ENCODE results near the gene ARHGAP10.

ARHGAP10 gene

DNA sequence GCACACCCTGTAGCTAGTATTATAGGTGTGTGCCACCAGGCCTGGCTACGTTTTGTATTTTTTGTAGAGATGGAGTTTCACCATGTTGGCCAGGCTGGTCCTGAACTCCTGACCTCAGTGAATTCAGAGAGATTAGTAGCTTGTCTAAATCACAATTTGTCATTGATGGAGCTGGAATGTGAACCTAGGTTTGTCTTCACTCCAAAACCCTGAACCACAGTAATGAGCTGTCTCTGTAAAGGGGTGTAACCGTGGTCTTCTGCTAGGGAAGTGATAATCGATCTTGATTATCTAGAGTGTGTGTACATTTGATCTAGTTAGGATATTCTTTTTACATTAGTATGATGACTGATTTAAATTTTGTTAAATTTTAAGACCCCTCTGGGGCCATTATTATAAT, 8.3 kb downstream of the ARHGAP10 start:
- Mint-ChIP-seq H3K9me3 (no peaks in the 10 kb centered on the region), H3K4me1 (ENCODE audit: low read depth) (peaks cover 28% of the 10 kb centered on the region), H3K4me3 (no peak overlapping the region)

DNA sequence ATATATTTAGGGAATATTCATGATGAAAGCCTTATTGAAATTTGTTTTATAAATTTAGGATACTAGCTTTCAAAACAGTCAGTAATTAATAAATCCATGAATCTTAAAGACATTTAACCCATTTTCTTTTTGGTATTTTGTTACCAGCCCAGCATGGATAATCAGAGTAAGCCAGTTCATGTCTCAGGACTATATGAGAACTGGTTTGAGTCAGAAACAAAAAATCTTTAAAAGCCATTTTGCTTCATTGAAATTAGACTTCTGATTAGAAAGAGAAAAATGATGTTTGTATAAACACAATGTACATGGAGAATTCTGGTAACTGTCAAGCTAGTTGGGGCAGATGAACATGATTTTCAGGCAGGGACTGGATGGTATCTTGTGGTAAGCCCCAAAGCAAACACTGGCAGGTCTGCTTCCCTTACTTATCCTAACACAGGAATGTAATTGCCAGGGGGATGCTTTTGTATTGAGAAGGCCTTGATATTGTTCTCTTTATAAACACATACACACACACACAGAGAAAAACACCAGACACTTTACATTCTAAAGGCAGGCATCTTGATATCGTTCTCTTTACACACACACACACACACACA, 9.4 kb downstream of the ARHGAP10 start:
- peaks cover 18% of the 10 kb centered on the region for H3K4me1 Mint-ChIP-seq (ENCODE audit: low read depth)
- H3K36me3 Mint-ChIP-seq (ENCODE audit: low read depth): peaks cover 7% of the 10 kb centered on the region
- no peak overlapping the region for H3K27ac Mint-ChIP-seq
- H3K9me3 Mint-ChIP-seq: no peaks in the 10 kb centered on the region
- no peak overlapping the region for H3K4me3 Mint-ChIP-seq
- H3K27me3 Mint-ChIP-seq (ENCODE audit: low read depth): no peaks in the 10 kb centered on the region

More for the DNA sequence above, 8.3 kb downstream of the ARHGAP10 start:
- H3K27ac Mint-ChIP-seq: no peak overlapping the region
- H3K27me3 Mint-ChIP-seq (ENCODE audit: low read depth): no peaks in the 10 kb centered on the region
- peaks cover 7% of the 10 kb centered on the region for H3K36me3 Mint-ChIP-seq (ENCODE audit: low read depth)

DNA sequence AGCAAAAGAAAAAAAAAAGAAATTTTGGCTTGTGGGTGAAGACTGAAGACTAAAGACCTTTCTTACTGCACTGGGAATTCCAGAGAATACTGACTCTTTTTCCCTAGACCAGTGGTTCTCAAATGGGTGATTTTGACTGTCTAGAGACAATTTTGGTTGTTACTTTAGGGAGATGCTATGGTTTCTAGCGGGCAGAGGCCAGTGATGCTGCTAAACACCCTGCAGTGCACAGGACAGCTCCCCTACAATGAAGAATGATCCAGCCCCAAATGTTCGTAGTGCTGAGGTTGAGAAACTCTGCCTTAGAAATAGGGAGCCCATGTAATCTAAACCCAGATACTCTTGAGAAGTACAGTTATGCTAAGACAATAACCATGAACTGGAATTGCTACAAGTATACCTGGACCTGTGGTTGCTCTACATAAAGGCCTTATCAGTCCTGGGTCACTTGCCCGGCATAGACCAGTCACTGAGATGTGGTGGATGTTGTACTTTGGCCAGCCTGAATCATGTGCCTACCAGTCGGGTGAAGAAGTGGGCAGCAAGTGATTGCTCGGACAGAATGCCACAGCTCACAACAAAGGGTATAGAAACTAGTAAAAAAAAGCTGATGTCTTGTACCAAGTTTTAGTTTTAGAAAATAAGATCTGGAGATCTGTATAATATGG, 16.0 kb downstream of the ARHGAP10 start:
- no peaks in the 10 kb centered on the region for H3K4me1 Mint-ChIP-seq (ENCODE audit: low read depth)
- H3K27ac Mint-ChIP-seq: no peak overlapping the region
- H3K27me3 Mint-ChIP-seq (ENCODE audit: low read depth): no peaks in the 10 kb centered on the region
- H3K4me3 Mint-ChIP-seq: no peak overlapping the region
- no peaks in the 10 kb centered on the region for H3K9me3 Mint-ChIP-seq
- peaks cover 4% of the 10 kb centered on the region for H3K36me3 Mint-ChIP-seq (ENCODE audit: low read depth)

DNA sequence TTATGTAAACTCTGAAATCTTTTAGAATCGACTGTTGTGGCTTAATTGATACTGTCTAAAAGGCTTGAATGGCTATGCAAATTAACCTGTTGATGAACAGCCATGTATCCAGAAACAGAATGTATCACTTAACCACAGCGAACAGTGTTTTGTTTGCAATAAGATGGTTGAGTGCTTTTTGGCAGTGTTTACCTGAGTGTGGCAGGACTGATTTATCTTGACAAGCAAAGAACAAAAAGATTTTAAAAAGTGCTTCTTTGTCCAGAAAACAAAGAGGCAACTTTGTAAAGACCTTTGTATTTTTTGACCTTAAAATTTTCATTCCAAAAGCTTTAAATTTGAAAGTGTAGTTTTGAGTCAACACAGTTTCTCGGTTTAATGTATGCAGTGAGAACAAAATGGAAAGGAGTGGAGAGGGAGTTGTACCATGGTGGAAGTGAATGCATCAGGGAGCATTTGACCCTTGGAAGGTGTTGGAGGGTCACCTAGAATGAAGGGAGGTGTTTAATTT, 18.0 kb downstream of the ARHGAP10 start:
- peaks cover 2% of the 10 kb centered on the region for H3K36me3 Mint-ChIP-seq (ENCODE audit: low read depth)
- no peak overlapping the region for H3K4me3 Mint-ChIP-seq
- no peaks in the 10 kb centered on the region for H3K27me3 Mint-ChIP-seq (ENCODE audit: low read depth)
- no peak overlapping the region for H3K27ac Mint-ChIP-seq
- H3K4me1 Mint-ChIP-seq (ENCODE audit: low read depth): no peaks in the 10 kb centered on the region
- H3K9me3 Mint-ChIP-seq: no peaks in the 10 kb centered on the region

DNA sequence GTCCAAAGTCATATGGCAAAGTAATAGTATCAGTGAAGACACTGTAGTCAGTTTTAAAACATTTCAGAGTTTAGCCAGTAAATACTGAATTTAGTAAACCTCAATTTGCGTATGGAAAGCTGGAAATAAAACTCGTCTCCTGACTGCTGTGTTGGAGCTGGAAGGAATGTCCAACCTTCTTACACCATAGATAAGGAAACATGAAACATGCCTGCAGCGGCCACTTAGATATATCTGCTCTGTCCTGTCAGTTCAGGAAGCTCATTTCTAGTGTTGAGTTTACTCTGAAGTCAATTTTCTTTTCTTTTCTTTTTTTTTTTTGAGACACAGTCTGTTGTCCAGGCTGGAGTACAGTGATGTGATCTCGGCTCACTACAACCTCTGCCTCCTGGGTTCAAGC, 21.2 kb downstream of the ARHGAP10 start:
- no peaks in the 10 kb centered on the region for H3K27me3 Mint-ChIP-seq (ENCODE audit: low read depth)
- peaks cover 5% of the 10 kb centered on the region for H3K4me1 Mint-ChIP-seq (ENCODE audit: low read depth)
- no peak overlapping the region for H3K4me3 Mint-ChIP-seq
- no peaks in the 10 kb centered on the region for H3K36me3 Mint-ChIP-seq (ENCODE audit: low read depth)
- no peak overlapping the region for H3K27ac Mint-ChIP-seq
- H3K9me3 Mint-ChIP-seq: no peaks in the 10 kb centered on the region

DNA sequence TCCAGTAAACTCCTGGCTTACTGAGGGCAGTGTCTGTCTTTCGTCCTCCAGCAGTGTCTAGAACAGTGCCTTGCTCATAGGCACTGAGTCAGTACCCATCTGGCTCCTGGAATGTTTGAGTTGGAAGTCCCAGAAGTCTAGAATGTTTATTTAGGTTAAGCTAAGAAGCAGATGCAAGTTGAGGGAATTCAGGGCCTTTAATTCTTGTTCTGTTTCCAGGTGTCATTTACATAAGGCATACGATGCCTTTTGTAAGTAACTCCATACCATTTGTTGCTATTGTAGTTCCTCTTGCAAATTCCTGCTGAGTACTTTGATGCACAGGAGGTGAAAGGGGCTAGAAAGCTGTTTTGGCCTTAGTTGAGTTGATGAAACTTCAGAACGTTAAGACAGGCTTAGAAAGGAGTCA, 22.2 kb downstream of the ARHGAP10 start:
- no peaks in the 10 kb centered on the region for H3K36me3 Mint-ChIP-seq (ENCODE audit: low read depth)
- H3K4me3 Mint-ChIP-seq: no peak overlapping the region
- no peak overlapping the region for H3K27ac Mint-ChIP-seq
- H3K27me3 Mint-ChIP-seq (ENCODE audit: low read depth): no peaks in the 10 kb centered on the region
- H3K4me1 Mint-ChIP-seq (ENCODE audit: low read depth): peaks cover 5% of the 10 kb centered on the region
- no peaks in the 10 kb centered on the region for H3K9me3 Mint-ChIP-seq

DNA sequence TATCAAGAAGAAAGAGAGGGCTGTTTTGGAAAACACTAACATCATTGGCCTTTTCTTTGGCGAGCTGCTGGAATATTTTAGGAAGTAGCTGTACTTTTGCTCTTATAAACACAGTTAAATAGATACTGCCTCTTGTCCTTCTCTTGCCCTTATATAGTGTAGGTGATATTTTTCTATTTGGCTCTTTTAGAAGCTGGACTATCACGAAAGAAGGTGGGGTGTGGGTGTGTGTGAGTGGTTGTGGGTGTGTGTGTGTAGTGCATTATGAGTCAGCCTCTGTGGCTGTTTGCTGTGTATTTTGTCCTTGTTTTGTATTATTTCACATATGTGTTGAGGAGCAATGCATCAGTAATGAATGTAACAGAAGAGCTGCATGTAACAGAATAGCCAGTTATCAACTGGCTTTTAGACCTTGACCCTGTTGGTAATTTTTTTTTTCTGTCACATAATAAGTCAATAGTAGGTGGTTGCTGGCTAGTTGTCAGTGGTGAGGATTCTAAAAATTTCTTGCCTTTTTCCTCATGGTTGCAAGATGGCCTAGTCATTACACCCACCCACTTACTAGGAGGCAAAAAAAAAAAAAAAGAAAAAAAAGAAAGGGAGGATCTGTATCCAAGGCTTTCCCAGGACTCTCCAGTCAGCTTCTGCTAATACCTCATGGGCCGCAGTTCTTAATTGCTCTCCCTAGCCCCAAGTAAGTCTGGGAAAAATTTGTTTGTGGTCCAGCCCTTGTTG, 23.8 kb downstream of the ARHGAP10 start:
- H3K4me1 Mint-ChIP-seq (ENCODE audit: low read depth): peaks cover 5% of the 10 kb centered on the region
- no peak overlapping the region for H3K27ac Mint-ChIP-seq
- no peak overlapping the region for H3K4me3 Mint-ChIP-seq
- no peaks in the 10 kb centered on the region for H3K36me3 Mint-ChIP-seq (ENCODE audit: low read depth)
- no peaks in the 10 kb centered on the region for H3K9me3 Mint-ChIP-seq
- H3K27me3 Mint-ChIP-seq (ENCODE audit: low read depth): no peaks in the 10 kb centered on the region

DNA sequence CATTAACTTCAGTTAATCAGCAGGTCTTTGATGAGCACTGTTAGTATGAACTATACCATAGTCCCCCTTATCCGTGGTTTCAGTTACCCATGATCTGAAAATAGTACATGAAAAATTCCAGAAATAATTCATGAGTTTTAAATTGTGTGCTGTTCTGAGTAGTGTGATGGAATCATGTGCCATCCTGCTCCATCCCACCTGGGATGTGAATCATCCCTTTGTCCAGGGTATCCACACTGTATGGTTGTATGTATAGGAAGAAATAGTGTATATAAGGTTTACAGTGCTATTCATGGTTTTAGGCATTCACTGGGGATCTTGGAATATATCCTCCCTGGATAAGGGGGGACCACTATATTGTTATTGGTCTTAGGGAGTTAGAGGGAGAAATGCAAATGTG, 24.5 kb downstream of the ARHGAP10 start:
- H3K36me3 Mint-ChIP-seq (ENCODE audit: low read depth): no peaks in the 10 kb centered on the region
- peaks cover 6% of the 10 kb centered on the region for H3K4me1 Mint-ChIP-seq (ENCODE audit: low read depth)
- no peak overlapping the region for H3K27ac Mint-ChIP-seq
- H3K27me3 Mint-ChIP-seq (ENCODE audit: low read depth): no peaks in the 10 kb centered on the region
- no peak overlapping the region for H3K4me3 Mint-ChIP-seq
- H3K9me3 Mint-ChIP-seq: no peaks in the 10 kb centered on the region

DNA sequence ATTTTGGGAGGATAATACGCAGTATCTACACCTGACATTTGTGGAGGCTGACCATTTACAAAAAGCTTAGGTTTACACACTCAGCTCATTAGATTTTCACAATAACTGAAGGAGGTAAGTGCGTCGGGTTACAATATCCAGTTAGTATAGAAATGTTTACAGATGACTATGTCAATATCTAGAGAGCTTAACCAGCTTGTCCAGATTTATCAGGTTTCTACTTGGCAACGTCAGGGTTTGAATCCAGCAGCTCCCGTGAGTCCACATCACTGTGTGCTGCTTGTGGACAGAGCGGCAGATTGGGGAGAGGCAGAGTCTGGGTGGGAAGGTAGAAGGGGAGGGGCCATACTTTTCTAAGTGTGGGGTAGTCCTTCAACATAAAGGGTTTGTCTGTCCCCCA, 28.3 kb downstream of the ARHGAP10 start:
- H3K4me1 Mint-ChIP-seq (ENCODE audit: low read depth): peaks cover 6% of the 10 kb centered on the region
- no peaks in the 10 kb centered on the region for H3K27me3 Mint-ChIP-seq (ENCODE audit: low read depth)
- no peak overlapping the region for H3K4me3 Mint-ChIP-seq
- H3K36me3 Mint-ChIP-seq (ENCODE audit: low read depth): no peaks in the 10 kb centered on the region
- no peak overlapping the region for H3K27ac Mint-ChIP-seq
- H3K9me3 Mint-ChIP-seq: no peaks in the 10 kb centered on the region

DNA sequence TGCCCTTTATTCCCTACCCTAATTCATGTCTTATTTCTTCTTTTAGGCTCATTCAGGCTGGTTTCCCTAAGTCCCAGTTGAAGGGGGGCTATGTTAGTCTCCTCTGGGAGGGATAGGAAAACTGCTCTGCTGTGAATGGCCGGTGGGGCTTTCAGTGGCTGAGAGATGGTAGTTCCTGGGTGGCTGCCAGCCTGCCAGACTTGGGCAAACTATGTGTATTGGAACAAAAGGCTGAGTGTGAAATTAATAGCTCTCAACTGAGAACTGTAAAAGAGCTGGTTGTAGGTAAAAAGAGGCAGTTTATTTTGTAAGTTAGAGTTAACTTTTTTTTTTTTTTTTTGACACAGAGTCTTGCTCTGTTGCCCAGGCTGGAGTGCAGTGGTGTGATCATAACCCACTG, 28.8 kb downstream of the ARHGAP10 start:
- Mint-ChIP-seq H3K27me3 (ENCODE audit: low read depth) (no peaks in the 10 kb centered on the region), H3K36me3 (ENCODE audit: low read depth) (no peaks in the 10 kb centered on the region), H3K27ac (no peak overlapping the region), H3K4me1 (ENCODE audit: low read depth) (peaks cover 3% of the 10 kb centered on the region), H3K4me3 (no peak overlapping the region), H3K9me3 (no peaks in the 10 kb centered on the region)

DNA sequence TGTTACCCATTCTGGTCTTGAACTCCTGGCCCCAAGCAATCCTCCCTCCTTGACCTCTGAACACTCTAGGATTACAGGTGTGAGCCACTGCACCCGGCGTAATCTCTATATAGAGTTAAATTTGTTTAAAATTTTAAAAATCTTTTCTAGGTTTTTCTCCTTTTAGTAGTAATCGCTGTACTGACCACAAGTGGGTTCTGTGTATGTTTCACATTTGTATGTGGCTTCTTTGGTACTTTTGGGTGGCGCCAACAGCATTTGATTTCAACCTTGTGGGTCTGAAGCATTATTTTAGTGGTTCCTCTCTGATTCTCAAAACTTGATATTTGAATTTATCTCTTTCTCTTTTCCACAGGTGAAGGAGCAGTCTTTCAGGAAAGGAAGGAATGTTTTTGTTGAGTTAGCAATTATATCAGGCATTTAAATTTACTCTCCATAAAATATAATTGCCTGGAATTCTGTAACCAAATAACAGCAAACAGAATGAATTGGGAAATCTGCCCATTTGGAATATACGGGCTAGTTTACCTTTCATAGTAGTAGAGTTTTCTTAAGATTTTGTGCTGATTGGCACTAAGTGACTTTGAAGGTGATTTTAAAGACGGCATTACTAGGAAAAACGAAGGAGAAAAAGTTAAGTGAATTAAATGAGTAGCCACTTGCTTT, 29.5 kb downstream of the ARHGAP10 start:
- Mint-ChIP-seq H3K27ac (no peak overlapping the region), H3K4me1 (ENCODE audit: low read depth) (peaks cover 2% of the 10 kb centered on the region)

DNA sequence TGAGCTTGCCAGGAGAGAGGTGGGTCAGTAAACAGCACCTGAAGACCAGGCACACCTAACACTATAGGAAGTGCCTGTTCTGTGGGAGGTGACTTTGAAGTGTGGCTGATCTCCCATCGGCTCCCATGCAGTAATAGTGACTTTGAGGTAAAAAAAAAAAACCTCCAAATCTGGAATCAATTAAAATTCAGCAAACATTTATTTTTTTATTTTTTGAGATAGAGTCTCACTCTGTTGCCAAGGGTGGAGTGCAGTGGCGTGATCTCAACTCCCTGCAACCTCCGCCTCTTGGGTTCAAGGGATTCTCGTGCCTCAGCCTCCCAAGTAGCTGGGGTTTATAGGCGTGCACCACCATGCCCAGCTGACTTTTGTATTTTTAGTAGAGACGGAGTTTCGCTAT, 32.4 kb downstream of the ARHGAP10 start:
- Mint-ChIP-seq H3K27me3 (ENCODE audit: low read depth) (no peaks in the 10 kb centered on the region), H3K9me3 (no peaks in the 10 kb centered on the region), H3K27ac (no peak overlapping the region), H3K4me1 (ENCODE audit: low read depth) (peaks cover 4% of the 10 kb centered on the region), H3K36me3 (ENCODE audit: low read depth) (no peaks in the 10 kb centered on the region), H3K4me3 (no peak overlapping the region)

More for the DNA sequence above, 29.5 kb downstream of the ARHGAP10 start:
- H3K36me3 Mint-ChIP-seq (ENCODE audit: low read depth): no peaks in the 10 kb centered on the region
- no peaks in the 10 kb centered on the region for H3K27me3 Mint-ChIP-seq (ENCODE audit: low read depth)
- no peak overlapping the region for H3K4me3 Mint-ChIP-seq
- H3K9me3 Mint-ChIP-seq: no peaks in the 10 kb centered on the region

DNA sequence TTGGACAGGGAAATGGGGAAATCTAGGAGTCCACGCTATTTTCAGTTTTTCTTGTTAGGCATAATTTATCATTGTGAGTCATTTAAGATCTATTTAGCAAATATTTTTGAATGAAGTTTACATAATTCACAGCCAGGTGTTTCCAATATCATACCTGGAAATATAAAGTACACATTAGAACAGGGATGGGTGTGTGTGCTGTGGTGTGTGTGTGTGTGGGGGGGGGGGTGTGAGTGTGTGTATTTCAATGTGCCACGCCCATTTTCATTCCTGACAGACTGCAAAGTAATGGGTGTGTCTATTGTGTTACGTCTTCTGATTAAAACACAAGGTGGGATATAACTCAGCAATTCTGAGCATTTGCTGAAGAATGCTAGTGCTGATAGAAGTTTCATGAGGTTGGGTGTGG, 33.2 kb downstream of the ARHGAP10 start:
- Mint-ChIP-seq H3K36me3 (ENCODE audit: low read depth) (no peaks in the 10 kb centered on the region), H3K4me1 (ENCODE audit: low read depth) (peaks cover 4% of the 10 kb centered on the region), H3K9me3 (no peaks in the 10 kb centered on the region), H3K27ac (no peak overlapping the region), H3K4me3 (no peak overlapping the region), H3K27me3 (ENCODE audit: low read depth) (no peaks in the 10 kb centered on the region)

DNA sequence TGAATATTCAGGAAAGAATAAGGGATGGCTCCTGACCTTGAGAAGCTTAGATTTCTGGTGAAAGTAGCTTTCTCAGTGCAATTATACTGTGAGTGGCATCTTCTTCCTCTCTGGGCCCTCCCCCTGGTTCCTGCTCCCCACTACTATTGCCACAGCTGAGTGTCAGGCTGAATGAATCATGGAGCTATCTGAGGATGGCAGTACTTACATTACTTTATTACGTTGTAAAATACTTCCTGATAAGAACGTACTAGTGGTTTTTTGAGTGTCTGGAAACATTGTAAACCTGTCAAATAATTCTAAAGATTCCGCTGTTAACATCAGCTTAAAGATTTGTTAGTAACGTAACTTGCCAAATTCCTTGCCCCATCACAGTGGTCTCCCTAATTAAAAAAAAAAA, 36.2 kb downstream of the ARHGAP10 start:
- Mint-ChIP-seq H3K27ac (no peak overlapping the region), H3K36me3 (ENCODE audit: low read depth) (no peaks in the 10 kb centered on the region), H3K4me3 (no peak overlapping the region), H3K27me3 (ENCODE audit: low read depth) (no peaks in the 10 kb centered on the region), H3K4me1 (ENCODE audit: low read depth) (peaks cover 3% of the 10 kb centered on the region), H3K9me3 (no peaks in the 10 kb centered on the region)

Measured in T-helper 1 cell treated with Interleukin-12 subunit alpha and Interleukin-12 subunit beta and Interleukin-4 antibody, amounts not matched to agents 30 μg/mL and 1 μg/mL, for 36 hours (primary cell).